Retinal pigment epithelial cell (primary cell): ENCODE measurements around the gene SBK1.
A peak's percentile ranks its signal among the peaks of the same experiment; 100 is the strongest.
"Not testable (repeated sequence)": the region's sequence is repeated elsewhere in the genome, so short reads cannot be mapped to it uniquely, and the experiment has no call there.

ENCODE experiments used
- DNase-seq: peaks from one replicate; pipeline ENCODE4 v3.0.0-alpha.2; 2010; ENCODE audit warnings: low read depth
- H3K4me3 ChIP-seq: 2 replicates; pipeline ENCODE4 v1.5.1; 2011; ENCODE audit warnings: mild to moderate bottlenecking, low read length, control low read depth, moderate library complexity
- TF ChIP-seq, protein P1 (sequence below): conservative IDR thresholded peaks from 2 replicates; pipeline ENCODE4 v1.5.1; 2011; ENCODE audit warnings: low read depth, low read length, control low read depth, inconsistent platforms

Gene SBK1

DNA sequence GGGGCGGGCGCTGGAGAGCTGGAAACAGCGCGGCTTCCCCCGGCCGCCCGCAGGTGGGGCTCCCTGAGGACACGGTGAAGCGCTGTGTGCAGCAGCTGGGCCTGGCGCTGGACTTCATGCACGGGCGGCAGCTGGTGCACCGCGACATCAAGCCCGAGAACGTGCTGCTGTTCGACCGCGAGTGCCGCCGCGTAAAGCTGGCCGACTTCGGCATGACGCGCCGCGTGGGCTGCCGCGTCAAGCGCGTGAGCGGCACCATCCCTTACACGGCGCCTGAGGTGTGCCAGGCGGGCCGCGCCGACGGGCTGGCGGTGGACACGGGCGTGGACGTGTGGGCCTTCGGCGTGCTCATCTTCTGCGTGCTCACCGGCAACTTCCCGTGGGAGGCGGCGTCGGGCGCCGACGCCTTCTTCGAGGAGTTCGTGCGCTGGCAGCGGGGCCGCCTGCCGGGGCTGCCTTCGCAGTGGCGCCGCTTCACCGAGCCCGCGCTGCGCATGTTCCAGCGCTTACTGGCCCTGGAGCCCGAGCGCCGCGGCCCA is 27.8 kb downstream of the SBK1 start:
- H3K4me3 ChIP-seq, result no peak overlapping the region
- TF ChIP-seq, protein P1, sequence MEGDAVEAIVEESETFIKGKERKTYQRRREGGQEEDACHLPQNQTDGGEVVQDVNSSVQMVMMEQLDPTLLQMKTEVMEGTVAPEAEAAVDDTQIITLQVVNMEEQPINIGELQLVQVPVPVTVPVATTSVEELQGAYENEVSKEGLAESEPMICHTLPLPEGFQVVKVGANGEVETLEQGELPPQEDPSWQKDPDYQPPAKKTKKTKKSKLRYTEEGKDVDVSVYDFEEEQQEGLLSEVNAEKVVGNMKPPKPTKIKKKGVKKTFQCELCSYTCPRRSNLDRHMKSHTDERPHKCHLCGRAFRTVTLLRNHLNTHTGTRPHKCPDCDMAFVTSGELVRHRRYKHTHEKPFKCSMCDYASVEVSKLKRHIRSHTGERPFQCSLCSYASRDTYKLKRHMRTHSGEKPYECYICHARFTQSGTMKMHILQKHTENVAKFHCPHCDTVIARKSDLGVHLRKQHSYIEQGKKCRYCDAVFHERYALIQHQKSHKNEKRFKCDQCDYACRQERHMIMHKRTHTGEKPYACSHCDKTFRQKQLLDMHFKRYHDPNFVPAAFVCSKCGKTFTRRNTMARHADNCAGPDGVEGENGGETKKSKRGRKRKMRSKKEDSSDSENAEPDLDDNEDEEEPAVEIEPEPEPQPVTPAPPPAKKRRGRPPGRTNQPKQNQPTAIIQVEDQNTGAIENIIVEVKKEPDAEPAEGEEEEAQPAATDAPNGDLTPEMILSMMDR, result no peak
- DNase-seq, result no peak

DNA sequence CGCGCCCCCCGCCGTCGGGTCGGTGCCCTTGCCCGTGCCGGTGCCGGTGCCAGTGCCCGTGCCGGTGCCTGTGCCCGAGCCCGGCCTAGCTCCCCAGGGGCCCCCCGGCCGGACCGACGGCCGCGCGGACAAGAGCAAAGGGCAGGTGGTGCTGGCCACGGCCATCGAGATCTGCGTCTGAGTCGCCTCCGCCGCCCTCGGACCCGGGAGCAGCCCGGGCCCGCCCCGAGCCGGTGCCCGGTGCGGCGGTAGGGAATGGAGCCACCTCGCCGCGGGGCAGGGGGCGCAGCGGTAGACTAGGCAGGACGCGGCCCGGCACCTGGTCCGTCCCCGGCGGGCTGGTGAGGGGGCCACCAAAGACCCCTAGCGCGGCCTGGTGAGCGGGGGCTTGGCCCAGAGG is 28.4 kb downstream of the SBK1 start:
- no peak for DNase-seq
- H3K4me3 ChIP-seq, result no peak overlapping the region
- TF ChIP-seq, protein P1, result no peak

DNA sequence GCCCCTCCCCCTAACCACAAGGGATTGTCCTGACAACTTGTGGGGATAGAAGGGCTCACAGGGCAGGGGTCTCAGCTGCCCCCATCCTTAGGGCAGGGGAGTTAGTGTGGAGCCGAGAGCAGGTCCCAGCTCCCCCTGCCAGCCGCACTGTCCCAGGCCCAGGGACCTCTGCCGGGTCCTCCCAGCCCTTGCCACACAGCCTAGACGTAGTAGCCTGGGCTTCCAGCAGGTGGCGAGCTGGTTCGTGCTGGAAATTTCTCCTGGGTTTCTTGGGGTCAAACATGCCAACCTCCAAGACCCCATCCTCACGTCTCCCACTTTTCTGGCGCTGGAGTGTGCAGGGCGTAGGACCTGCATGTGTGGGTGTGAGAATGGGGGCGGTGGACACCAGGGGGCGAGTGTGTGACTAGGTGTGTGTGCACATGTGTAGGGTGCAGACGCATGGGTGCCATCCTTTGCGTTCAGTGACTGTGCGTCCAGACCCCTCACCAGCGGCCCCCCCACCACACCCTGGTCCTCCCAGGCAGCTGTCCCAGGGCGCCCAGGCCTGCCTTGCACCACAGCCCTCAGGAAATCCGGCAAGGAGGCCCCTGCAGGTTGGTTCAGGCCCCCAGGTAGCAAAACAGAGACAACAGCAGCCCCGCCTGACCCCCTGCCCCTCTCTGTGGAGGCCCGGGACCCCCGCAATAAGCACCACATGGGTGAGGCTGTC is 29.5 kb downstream of the SBK1 start:
- TF ChIP-seq, protein P1, result peak; percentile 86
- DNase-seq, result no peak
- no peak overlapping the region for H3K4me3 ChIP-seq

DNA sequence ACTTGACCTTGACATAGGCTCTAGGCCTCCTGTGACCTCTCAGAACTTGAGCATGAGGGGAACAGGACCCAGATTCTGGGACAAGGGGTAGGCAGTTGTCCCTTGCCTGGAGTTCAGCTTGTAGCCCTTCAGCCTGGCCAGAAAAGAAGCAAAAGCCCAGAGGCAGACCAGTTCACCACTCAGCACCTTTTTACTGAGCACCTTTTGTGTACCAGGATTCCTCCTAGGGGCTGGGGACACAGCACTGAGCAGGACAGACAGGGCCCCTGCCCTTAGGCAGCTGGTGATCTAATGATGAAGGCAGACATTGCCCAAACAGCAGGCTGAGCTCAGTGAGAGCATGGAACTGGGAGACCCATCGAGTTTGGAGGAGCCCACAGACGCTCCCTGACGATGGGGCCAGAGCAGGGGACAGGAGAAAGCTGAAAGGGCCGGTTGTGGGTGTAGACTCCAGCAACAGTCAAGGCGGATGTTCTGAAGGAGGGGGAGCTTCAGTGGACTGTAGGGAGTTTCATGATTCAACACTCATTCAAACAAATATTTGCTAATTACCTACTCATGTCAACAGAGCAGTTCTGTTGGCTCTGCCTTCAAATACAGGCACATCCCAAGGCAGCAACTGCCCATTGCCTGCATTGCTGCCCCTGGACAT is 32.0 kb downstream of the SBK1 start:
- TF ChIP-seq, protein P1, result no peak
- DNase-seq, result no peak
- no peak overlapping the region for H3K4me3 ChIP-seq

DNA sequence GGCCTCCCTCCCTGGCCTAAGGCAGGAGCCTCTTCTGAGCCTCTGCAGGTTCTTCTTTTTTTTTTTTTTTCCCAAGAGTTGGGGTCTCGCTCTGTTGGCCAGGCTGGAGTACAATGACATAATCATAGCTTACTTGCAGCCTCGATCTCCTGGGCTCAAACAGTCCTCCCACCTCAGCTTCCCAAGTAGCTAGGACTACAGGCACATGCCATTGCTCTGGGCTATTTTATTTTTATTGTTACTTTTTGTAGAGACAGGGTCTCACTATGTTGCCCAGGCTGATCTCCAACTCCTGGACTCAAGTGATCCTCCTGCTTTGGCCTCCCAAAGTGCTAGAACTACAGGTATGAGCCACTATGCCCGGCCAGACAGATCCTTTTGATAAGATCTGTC is 32.6 kb downstream of the SBK1 start:
- no peak for DNase-seq
- no peak overlapping the region for H3K4me3 ChIP-seq
- TF ChIP-seq, protein P1, result no peak

DNA sequence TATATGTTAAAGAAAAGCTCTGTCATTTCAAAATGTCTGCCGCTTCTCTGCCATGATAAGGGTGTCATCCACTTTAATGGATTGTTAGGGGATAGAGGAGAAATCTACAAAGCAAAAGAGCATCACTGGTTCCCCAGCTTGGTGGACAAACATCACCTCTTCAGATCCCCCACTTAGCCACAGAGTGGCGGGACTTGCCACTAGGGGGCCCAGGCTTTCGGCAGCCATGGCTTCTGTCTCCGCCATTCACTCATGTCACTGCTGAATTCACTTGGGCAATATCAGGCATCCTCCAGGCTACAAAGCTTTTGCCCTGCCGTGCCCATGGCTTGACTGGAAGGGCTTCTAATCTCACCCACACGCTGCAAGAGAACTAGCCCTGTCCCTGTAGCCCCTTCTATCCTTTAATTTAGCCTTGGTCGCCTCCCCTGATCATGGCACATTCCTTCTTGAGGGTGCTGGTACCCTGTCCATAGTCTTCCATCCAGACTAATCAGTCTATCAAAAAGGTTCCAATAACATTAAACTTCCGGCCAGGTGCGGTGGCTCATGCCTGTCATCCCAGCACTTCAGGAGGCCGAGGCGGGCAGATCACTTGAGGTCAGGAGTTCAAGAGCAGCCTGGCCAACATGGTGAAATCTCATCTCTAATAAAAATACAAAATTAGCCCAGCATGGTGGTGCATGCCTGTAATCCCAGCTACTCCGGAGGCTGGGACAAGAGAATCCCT is 34.7 kb downstream of the SBK1 start:
- DNase-seq, result no peak
- H3K4me3 ChIP-seq, result no peak overlapping the region
- TF ChIP-seq, protein P1, result peak; percentile 83

DNA sequence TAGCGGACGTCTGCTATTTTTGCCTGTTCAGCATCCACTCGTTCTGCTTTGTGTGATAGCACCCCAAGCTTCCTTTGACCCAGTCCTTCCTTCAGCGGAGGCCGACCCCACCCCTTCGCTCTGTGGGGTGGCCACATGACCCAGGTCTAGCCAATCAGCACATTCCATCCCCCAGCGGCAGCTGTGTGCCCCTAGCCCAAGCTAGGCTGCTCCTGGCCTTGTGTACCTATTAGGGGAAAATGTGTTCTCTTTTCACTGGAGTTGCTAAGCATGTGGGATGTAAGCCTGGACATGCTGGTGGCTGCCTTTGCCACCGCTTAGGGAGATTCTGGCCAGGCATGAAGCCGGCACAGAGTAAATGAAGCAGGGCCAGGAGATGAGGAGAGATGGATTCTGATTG is 37.9 kb downstream of the SBK1 start:
- not testable (repeated sequence) for H3K4me3 ChIP-seq, DNase-seq

DNA sequence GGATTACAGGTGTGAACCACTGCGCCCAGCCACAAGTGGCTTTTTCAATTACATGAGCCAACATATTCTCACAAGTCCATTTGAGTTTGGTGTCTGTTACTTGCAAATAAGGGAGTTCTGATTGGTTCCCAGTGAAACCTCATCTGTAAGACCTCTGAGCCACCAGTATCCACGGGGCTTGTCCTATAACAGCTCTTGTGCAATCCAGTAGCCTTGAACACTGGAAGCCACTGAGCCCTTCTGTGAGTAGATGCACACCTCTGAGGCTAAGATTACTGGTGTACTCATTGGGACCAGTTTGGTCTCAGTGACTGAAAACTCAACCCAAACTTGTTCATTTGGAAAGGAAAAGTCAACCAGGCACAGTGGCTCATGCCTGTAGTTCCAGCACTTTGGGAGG is 38.7 kb downstream of the SBK1 start:
- DNase-seq, H3K4me3 ChIP-seq: not testable (repeated sequence)

DNA sequence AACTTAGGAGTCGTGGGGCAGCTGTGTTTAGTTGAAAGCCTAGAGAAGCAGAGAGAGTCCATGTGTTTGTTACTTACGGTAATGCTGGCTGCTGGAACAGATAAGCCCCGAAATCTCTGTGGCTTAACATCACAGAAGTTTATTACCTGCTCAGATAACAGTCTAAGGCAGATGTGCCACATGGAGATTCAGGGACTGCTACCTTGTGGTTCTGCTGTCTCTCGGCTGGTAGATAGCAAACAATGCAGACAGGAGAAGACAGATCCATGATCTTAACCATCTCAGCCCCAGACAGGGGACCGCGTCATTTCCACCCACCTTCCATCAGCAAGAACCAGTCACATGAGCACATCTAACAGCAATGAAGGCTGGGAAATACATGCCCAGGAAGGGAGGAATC is 40.3 kb downstream of the SBK1 start:
- not testable (repeated sequence) for DNase-seq, H3K4me3 ChIP-seq

DNA sequence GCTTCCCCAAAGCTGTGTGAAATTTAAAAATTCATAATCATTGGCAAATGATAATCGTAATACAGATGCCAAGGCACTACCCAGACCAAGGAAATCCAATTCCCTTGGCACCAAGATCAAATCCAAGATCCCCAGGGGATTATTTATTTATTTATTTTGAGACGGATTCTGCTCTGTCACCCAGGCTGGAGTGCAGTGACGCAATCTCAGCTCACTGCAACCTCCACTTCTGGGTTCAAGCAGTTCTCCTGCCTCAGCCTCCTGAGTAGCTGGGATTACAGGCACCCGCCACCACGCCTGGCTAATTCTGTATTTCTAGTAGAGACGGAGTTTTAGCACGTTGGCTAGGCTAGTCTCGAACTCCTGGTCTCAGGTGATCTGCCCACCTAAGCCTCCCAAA is 43.4 kb downstream of the SBK1 start:
- H3K4me3 ChIP-seq, DNase-seq: not testable (repeated sequence)
